Activated B cell treated with CpG ODN at 0.5 μM for 24 hours (primary cell): ENCODE data around the gene RABL2A. TPM values are rescaled to one million over a fixed set of nuclear protein-coding genes. Genes with fewer than 3 reads are reported as not detected.

Source experiments
- ATAC-seq: fragments of 200-7000 bp; cut with Tn5 transposase; one replicate; pipeline ENCODE4 v1.10.0; 2021; ENCODE audit warnings: low read depth, mild to moderate bottlenecking, moderate library complexity
- CTCF ChIA-PET: fragments of 350-600 bp; sonication (Branson Sonifier 250); formaldehyde crosslinking; loops from one replicate; lab custom pipeline; 2021; ENCODE audit warnings: antibody characterized with exemption; lab: Charles Lee
- POLR2A ChIA-PET: fragments of 350-600 bp; sonication (Branson Sonifier 250); formaldehyde crosslinking; loops from one replicate; lab custom pipeline; 2021; ENCODE audit warnings: antibody characterized with exemption; lab: Charles Lee
- DNase-seq: peaks from one replicate; pipeline ENCODE4 v3.0.0; 2022
- H3K27ac Mint-ChIP-seq: one replicate; pipeline ENCODE4 v1.8.0; 2020; ENCODE audit warnings: mixed read lengths
- H3K27me3 Mint-ChIP-seq: one replicate; pipeline ENCODE4 v1.8.0; 2021; ENCODE audit warnings: mixed read lengths
- H3K36me3 Mint-ChIP-seq: one replicate; pipeline ENCODE4 v1.8.0; 2021; ENCODE audit warnings: low read depth, mixed read lengths
- H3K4me1 Mint-ChIP-seq: one replicate; pipeline ENCODE4 v1.8.0; 2021; ENCODE audit warnings: mixed read lengths
- H3K4me3 Mint-ChIP-seq: one replicate; pipeline ENCODE4 v1.8.0; 2020; ENCODE audit warnings: mild to moderate bottlenecking, mixed read lengths
- H3K9me3 Mint-ChIP-seq: one replicate; pipeline ENCODE4 v1.8.0; 2020; ENCODE audit warnings: mixed read lengths
- CTCF ChIP-seq: fragments of 200-600 bp; IDR thresholded peaks from one replicate; pipeline ENCODE4 v1.8.0; 2022; ENCODE audit warnings: antibody characterized with exemption, mild to moderate bottlenecking
- intact Hi-C: fragments of 100-400 bp; cut with micrococcal nuclease; formaldehyde crosslinking; loops from one replicate; pipeline ENCODE4 v1.15.1; 2024
- total RNA-seq: library from RNA; stranded (reverse); gene quantifications from 2 replicates; pipeline ENCODE4 v1.2.3, GENCODE V29; 2022

Gene RABL2A
- total RNA-seq, 1 donor from 2014 or later: 47.1 TPM

DNA sequence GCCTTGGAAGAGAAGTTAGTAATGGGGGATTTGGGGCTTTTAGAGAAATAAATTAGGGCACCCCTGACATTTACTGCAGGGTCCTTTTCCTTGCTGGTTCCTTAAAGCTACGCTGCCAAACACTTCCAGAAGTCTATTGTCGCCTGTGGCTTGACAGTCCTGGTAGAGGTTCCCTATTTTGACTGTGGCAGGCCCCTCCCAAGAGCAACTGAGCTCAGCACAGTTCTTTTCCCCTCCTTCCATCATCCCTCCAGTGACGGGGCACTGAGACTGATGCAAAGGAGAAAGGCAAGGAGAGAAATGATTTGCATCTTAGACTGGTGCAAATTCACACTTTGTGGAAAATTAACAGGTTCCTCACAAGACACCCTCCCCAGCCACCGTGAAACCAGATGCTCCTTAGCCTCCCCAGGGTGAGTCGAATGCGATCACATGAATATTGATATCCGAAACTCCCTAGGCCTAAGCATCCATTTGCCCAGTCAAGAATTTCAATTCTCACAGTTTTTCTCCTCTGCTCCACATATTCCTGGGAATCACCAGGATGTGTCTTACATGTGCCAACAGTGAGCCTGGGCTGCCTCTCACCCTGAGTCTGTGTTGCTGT, 45.4 kb downstream of the RABL2A start:
- ATAC-seq (no peak), DNase-seq (no peak)
- Mint-ChIP-seq H3K9me3 (no peaks in the 10 kb centered on the region), H3K4me1 (no peaks in the 10 kb centered on the region), H3K27me3 (no peaks in the 10 kb centered on the region), H3K36me3 (no peaks in the 10 kb centered on the region), H3K27ac (no peak overlapping the region), H3K4me3 (no peak overlapping the region)
- ChIA-PET POLR2A (no interaction called here), CTCF (no interaction called here)
- intact Hi-C loops: no loop called here
- TF ChIP-seq CTCF: no peak

- H3K27ac Mint-ChIP-seq: no peak overlapping the region
- no peaks in the 10 kb centered on the region for H3K36me3 Mint-ChIP-seq
- no peak overlapping the region for H3K4me3 Mint-ChIP-seq
- no peaks in the 10 kb centered on the region for H3K9me3 Mint-ChIP-seq
- no peak for TF ChIP-seq CTCF
- ATAC-seq: no peak
- ChIA-PET CTCF (no interaction called here), POLR2A (no interaction called here)
- intact Hi-C loops: no loop called here
- DNase-seq: no peak
- no peaks in the 10 kb centered on the region for H3K4me1 Mint-ChIP-seq
- H3K27me3 Mint-ChIP-seq: no peaks in the 10 kb centered on the region
Measured at GRCh38 chr2:113675875-113676274, 48.8 kb downstream of the RABL2A start.

DNA sequence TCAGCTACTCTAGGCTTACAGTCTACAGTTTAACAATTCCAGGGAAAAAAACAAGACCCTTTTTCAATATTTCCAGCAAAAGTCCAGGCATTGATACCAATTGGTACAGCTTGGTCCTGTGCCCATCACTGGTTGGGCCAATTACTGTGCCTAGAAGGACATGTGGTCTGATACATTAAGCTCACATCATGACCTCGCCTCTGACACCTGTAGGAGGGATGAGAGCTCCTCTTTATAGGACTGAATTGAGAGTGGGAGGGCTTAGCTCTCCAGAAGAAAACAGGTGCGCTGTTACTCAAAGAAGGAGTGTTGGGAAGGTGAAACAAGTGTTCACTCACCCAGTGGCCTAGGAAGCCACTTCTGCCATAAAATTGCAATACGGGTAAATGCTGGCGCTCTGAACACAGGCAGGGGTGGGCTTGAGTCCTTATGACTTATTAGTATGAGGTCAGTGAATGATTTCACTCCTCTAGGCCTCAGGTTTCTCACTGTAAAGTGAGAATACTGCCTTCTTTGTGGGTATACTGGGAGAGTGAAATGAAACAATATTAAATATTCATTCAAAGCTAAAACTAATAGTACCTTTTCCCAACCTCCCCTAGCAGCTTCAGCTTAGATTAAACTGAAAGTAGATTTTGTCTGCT, 49.7 kb downstream of the RABL2A start:
- CTCF ChIA-PET: no interaction called here
- DNase-seq (no peak), ATAC-seq (no peak)
- Mint-ChIP-seq H3K36me3 (no peaks in the 10 kb centered on the region), H3K4me3 (no peak overlapping the region), H3K9me3 (no peaks in the 10 kb centered on the region), H3K27ac (no peak overlapping the region), H3K27me3 (no peaks in the 10 kb centered on the region), H3K4me1 (no peaks in the 10 kb centered on the region)
- POLR2A ChIA-PET: no interaction called here
- TF ChIP-seq CTCF: no peak
- intact Hi-C loops: no loop called here

DNA sequence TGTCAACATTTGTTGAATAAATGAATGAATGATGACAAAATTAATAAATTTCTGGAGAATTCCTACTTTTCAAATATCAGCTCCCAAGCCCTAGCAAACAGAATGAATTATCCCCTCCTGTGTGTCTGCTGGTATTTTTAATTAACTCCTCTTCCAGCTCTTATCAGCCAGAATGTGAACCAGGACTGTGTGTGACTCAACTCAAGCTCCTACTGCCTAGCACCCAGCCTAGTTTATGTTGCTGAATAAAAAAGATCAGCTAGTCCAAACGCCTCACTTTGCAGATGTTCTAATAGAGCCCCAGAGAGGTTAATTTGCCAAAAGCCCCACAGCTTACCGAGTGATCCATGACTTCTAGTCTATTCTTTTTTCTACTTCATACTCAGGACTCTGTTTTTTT, 50.3 kb downstream of the RABL2A start:
- H3K27ac Mint-ChIP-seq: no peak overlapping the region
- no peaks in the 10 kb centered on the region for H3K4me1 Mint-ChIP-seq
- no peak overlapping the region for H3K4me3 Mint-ChIP-seq
- intact Hi-C loops: no loop called here
- ATAC-seq (no peak), DNase-seq (no peak)
- CTCF ChIA-PET: no interaction called here
- H3K9me3 Mint-ChIP-seq: no peaks in the 10 kb centered on the region
- no peaks in the 10 kb centered on the region for H3K27me3 Mint-ChIP-seq
- no peaks in the 10 kb centered on the region for H3K36me3 Mint-ChIP-seq
- no peak for TF ChIP-seq CTCF
- POLR2A ChIA-PET: no interaction called here

- no peaks in the 10 kb centered on the region for H3K9me3 Mint-ChIP-seq
- no peak for ATAC-seq
- intact Hi-C loops: no loop called here
- POLR2A ChIA-PET: no interaction called here
- no peak for DNase-seq
- CTCF ChIA-PET: no interaction called here
- no peaks in the 10 kb centered on the region for H3K27me3 Mint-ChIP-seq
- no peak for TF ChIP-seq CTCF
- no peak overlapping the region for H3K4me3 Mint-ChIP-seq
- H3K36me3 Mint-ChIP-seq: no peaks in the 10 kb centered on the region
- no peaks in the 10 kb centered on the region for H3K4me1 Mint-ChIP-seq
- no peak overlapping the region for H3K27ac Mint-ChIP-seq
Measured at GRCh38 chr2:113679457-113679856, 52.4 kb downstream of the RABL2A start.
